HG03139 (cell line): ENCODE results near the gene AGAP1.

Experiments used
- ATAC-seq: cut with Tn5 transposase; IDR thresholded peaks from one replicate; pipeline ENCODE4 v1.9.1; 2021; ENCODE audit not compliant: unreplicated experiment

Gene AGAP1

DNA sequence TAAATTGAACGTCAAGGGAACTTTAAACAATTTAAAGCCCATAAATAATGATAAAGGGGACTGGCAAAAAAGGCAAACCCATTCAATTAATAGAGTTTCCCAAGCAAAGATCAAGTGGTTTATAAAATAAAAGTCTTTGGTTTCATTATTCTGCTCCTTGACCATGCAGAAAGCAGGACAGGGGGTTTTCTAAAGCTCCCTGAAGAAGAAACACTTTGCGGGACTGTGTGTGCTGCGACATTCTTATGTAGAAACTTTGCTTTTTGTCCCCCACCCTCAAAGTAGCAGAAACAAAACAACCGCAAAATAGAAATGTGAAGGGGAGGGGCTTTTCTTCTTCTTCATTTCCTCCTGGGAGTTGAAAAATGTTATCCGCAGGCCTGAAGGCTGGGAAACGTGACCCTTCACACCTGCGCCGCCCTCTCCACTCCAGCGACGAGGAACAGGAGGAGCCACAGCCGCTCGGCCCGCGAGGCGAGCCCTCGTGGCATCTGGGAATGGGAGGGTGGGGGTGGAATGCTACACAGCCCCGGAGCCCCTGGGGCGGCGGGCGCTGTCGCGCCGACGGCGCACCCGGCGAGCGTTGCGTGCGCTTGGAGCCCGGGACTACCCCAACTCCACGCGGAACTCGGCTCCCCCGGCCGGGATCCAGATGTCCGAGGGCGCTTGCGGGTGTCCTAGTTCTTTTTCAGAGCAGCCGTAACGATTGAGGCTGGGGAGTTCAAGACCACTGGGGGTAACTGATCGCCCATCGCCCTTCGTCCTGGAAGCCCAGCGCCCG is 678.6 kb downstream of the AGAP1 start:
- no peak for ATAC-seq

DNA sequence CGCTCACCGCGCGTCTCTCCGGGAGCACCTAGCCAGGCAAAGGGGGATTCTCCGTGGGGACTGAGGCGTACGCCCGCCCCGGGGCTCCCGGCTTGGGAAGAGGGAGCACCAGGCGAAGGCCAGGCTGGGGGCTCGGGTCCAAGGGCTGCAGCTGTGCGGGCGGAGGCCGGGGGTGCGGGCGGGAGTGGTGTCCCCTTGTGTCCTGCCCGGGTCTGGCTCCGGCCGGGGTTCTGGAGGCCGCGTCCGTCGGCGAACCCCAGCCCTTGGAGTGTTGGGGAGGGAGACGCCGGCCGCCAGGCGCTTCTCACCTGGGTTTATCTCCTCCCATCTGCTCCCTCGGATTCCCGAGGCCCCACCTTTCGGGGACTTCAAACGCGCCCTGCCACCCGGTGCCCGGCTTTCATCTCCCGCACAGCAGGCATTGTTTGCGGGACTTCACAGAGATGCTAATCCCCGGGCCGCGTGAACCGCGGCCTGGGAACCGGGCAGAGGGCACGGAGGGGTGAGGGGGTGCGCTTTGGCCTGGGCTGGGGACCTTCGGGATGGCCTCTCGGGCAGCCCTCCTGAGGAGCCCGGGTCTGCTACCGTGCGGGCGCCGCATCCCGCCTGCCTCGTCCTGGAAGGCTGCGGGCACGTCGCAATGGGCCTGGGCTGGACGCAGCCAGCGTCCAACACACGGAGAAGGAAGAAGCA is 679.3 kb downstream of the AGAP1 start:
- ATAC-seq, result no peak

DNA sequence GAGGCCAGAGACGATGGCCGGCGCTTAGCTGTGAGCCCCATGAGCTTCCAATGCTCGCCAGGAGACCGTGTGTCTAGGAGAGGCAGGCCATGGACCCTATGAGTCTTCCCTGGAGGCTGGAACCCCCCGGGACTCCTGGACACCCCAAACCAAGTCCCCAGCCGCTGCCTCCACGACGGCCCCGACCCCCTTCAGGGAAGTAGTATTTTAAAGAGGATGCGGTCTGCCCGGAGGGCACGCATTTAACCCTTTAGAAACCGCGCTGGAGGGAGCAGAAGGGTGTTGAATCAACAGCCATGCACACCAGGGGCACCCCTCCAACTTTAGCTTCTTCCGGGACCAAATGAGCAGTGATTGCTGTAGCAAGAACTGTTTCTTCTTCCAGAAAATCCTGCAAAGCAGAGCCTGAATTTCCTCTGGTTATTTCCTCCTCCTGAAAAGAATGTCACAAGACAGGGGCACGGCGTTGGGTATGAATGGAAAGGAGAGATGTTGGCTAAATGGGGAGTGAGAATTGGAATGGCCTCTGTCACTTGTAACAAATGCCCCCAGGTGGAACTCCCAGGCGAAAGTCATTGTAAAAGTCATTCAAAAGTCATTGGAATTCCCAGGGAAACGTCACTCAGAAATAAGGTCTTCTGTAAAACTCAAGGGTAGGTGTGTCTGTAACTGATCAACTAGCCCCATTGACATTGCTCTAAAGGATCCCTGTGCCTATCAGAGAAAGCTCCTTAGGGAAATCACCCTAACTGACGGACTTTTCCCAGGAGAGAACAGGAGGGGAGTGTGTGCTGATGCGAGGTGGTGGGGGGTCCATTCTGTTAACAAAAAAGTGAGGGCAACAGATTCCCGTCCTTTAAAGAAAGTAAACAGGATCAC is 680.1 kb downstream of the AGAP1 start:
- no peak for ATAC-seq

DNA sequence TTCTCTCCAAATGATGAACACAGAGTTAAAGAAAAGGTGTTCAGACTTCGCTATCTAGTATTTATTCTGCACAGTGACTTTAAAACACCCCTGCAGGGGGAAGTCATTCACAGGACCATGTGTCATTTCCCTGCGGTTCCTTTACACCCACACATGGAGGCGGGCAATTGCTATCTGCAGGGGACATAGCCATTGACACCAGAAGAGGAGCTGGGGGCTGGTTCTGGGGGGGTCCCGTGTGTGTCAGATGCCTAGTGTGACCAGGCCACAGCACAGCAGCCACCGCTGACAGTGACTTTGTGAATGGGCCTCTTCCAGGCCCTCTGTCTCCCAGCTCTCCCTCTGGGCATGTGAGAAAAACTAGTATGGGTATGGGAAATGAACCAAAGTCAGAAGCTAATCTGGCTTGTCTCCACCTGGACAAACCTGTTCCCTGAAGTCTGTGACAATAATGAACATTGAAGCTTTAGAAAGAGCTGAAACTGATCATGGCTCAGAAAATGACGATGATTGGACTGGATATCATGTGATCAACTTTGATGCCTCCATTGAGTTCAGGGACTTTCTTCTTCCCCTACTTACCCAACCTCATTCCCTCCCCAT is 681.8 kb downstream of the AGAP1 start:
- ATAC-seq, result no peak

DNA sequence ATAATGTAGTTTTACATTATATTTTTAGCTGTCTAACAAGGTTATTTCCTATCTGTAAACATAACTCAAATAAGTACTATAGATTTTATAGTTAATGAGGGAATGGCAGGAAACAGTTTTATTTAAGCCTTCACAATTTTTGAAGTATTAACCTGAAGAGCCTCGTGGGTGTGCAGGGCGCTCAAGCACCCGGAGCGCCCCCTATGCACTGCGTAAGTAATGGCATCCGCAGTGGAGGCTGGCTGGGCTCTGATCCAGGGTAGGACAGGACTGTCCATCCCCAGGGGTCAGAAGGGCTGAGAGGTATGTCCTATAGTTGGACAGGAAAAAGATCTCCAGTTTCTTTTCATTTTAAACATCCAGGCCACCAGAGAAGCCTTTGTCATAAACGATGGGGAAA is 682.6 kb downstream of the AGAP1 start:
- ATAC-seq, result no peak

DNA sequence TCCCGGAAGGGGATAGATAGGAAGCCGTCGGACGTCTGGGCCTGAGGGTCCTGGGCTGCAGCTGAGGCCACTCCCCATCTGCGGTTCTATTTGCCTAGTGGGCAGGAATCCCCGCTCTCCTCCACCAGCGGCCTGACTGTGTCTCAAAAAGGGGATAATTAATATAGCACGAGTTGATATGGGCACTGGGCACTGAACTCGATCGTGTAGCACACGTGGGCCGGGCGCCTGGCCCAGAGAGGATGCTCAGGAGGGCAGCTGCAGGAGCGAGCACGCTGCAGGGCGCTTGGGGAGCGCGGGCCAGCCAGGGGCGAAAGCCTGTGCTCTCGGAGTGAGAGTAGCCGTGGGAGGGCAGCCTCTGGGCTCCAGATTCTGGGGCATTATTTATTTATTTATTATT is 683.1 kb downstream of the AGAP1 start:
- ATAC-seq, result no peak

DNA sequence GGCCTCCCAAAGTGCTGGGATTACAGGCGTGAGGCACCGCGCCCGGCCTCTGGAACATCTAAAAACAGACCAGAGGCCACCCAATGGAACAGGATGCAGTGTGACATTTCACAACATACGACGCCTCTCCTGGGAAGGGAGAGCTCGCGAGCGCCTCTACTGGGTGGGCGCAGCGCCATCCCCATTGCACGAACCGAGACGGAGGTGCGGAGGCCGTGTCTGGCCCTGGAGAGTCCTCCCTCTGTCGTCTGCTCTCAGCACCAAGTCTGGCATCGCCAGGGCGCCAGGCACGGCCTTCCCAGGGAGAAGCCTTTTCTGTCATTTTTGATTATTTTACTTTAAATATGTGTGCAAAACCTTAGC is 683.7 kb downstream of the AGAP1 start:
- no peak for ATAC-seq

DNA sequence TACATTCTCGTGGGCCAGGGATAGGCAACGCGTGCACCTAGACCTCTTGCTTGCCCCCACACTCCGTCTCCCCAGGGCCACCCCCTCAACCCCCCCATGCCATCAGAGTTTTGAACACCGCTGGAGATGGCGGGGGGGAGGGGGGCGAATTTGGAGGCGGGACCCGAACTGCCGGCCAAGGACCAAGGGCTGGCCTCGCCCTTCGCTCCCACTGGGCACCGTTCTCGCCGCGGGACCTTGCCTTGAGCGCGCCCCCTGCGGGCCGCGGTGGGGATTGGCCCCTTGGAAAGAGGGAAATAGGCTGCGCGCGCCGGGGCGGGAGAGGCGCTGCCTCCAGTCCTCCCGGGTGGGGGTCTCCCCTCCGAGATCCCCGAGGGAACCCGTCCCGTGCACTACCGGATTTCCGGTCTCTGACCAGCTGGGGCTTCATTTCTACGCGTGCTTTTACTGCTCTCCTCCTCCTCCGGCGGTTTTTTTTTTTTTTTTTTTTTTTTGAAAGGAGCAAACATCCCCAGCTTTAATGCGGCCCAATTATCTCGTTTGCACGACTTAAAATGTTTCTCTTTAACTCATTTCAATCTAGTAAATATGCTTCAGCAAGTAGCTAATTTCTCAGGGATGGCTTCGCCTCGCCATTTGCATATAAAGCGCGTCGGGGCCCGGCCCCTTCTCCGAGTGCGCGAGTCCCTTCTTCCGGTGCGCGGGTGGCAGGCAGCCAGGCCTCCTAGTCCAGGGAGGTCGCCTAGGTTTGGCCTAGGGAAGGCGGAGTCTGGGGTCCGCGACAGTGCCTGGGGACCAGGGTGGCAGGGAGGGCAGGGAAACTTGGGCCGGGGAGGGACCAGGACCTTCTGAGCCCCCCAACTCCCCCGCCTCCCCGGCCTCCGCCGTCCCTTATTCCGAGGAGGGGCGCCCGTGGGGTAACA is 684.4 kb downstream of the AGAP1 start:
- no peak for ATAC-seq

DNA sequence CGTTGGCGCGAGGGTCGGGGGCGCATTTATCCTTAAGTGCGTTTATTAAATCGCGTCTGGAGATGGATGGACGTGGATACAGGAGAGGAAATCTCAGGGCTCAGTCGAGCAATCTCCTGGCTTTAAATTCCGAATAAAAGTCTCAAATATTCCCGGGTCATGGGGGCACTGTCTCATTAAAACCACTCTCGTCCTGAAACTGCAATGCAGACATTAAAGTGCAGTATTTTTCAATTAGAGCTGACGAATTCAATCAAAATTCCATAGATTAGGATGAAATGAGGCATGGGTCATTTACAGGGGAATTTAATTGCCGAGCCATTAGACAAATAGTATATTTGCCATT is 685.0 kb downstream of the AGAP1 start:
- ATAC-seq, result no peak

DNA sequence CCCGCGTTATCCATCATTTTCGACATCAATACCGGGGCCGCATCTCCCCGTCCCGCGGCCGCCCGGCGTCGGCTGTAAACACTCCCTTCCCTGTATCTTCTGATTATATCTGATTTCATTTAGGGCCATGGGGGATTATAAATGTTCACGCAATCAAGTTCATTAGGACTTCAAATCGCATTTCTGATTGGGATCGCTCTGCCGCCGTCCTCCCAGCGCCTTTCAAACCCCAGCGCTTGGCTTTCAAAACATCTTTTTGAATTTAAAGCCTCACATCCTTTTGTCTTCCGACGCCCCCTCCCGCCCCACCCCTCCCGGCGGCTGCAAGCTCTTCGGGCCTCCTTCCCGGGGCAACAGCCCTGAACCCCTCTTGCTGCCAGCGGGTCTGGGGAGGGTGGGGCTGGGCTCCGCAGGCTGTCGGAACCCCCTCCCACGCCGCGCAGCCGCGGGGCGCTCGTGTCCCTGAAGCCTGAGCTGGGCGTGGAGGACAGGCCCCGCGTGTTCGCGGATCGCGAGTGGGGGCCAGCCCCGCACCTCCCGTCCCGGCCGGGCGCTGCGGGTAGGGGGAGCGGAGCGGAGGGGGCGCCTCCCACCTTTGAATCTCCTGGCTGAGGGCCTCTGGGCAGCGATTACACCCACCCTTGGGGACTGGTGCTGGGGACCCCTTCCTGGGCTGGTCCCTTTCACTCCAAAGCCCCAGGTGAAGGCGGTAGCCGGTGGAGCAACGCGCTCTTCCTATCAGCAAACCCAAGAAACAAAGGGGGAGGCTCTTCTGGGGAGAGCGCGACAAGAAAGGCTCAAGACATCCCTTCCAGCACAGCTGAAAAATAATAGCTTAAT is 685.6 kb downstream of the AGAP1 start:
- no peak for ATAC-seq

DNA sequence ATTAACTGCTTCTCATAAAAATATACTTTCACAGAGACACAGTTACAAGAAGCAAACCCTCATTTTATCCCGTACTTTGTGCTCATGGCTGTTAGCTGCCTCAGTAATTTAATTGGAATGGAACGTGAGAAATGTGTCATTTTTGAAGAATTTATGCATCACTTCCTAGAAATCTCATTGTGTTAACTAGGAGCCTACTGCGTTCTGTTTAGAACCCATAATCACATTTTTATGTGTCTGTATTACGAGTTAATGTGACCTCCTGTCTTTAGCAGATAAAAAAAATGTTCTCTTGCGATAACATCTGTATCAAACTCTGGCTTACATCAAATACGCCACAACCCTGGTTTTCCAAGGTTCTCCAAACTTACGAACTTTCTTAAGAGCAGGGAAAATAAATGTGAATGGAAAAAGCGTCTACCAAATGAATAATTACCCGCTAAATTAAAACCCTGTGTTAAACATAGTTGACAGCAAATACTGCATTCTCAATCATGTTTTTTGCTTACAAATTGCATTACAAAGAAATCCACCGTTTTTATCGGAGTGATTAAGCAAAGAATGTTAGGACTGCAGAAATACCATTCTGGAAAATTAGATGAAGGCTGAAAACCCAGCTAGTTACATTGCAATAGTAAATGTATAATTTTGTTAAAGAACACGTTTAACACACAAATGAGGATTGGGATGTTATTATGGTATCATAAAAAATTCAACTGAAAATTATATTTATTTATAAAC is 686.4 kb downstream of the AGAP1 start:
- no peak for ATAC-seq

DNA sequence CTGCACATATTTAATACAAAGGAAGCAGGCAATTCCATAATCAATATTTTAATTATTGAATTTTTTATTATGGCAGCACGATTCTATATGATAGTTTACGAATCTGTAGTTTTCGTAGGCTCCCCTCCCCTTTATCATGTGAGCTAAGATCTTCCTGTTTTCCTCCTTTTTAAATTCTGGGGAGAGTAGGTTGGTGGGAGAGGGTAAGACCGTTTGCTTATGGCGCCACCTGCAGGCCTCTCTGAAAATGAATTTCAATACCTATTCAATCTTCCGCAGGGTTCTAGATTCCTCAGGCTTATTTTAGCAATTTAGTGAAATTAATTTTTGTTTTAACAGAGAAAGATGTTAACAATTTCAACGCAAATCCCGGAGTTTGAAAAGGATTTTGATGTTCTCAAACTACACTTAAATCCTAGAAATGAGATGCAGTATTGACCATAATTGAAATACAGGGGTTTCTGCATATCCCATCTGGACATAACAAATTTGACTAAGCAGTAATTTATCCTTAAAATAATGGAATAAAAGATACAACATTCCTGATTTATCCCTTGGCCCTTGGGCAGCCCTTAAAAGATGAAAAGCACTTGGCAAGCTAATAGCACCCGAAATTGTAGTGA is 687.1 kb downstream of the AGAP1 start:
- ATAC-seq, result no peak
